ENCODE measurements around the gene TAOK1. TPM values are rescaled to one million over a fixed set of nuclear protein-coding genes. Genes with fewer than 3 reads are reported as not detected.
A peak's percentile ranks its signal among the peaks of the same experiment; 100 is the strongest.

TAOK1 gene
- total and polyA plus RNA-seq, 9 of the 15 experiments (the other 6 are each of a cell fraction or from before 2014, with no cell fraction given): 3.2 to 33.1 (median 16.5) TPM

DNA sequence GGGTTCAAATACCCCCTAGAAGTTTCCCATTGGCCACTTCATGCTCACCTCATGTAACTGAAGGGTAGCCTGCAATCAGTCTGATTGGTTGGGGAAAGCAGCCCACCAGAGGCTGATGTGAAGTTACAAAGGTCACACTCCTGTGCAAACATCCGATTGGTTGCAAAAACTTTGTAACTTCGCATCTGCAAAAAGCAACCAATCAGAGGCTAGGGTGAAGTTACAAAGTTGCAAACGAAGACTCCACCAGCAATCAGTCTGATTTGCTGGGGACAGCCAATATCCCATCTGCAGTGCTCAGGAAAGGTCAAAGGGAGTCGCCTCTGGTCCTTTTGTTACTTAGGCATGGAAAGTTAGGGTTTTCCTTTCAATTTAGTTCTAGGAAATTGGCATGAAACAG is 40.1 kb downstream of the TAOK1 start:
- H3K27ac ChIP-seq (ENCODE audit: extremely low read depth, low read depth, low read length): no peak overlapping the region
- BruUV-seq (replicated peaks): no TSS peak
- FAIRE-seq (no peak), DNase-seq (ENCODE audit: extremely low read depth in 1 of 4, low spot score in 3 of 4) (no peak), ATAC-seq (no peak)
- H2AFZ ChIP-seq (ENCODE audit: low read depth, low read length): no peak overlapping the region
- H3K79me2 ChIP-seq (ENCODE audit: control insufficient read depth, insufficient read depth, low read length): peaks cover 75% of the 10 kb centered on the region
- H4K20me1 ChIP-seq (replicated peaks; ENCODE audit: control insufficient read depth, insufficient read depth, low read length): no peaks in the 10 kb centered on the region
- in situ Hi-C loops (cut with MboI): no loop called here
- 69% methylated on average over 4 of the region's 4 CpGs for WGBS (ENCODE audit: insufficient coverage, low coverage, missing lambda C conversion rate)
- no peak overlapping the region for H3K4me2 ChIP-seq (ENCODE audit: insufficient read depth, low read length)
- no peaks in the 10 kb centered on the region for H3K27me3 ChIP-seq (ENCODE audit: control insufficient read depth in 2 of 2, insufficient read depth in 2 of 2, low read length in 2 of 2)
- H3K36me3 ChIP-seq (ENCODE audit: control insufficient read depth, insufficient read depth, low read length): peaks cover 3% of the 10 kb centered on the region; the same call in 2 of the 3 replicates
- ChIA-PET CTCF (ENCODE audit: low intra/inter-chr PET ratio) (no interaction called here), POLR2A (no interaction called here)
- intact Hi-C loops (cut with micrococcal nuclease): no loop called here
- no peaks in the 10 kb centered on the region for H3K9me3 ChIP-seq (replicated peaks; ENCODE audit: control insufficient read depth, insufficient read depth, low read depth, low read length)
- H3K4me3 ChIP-seq: no peak overlapping the region
- no peak overlapping the region for H3K9ac ChIP-seq (ENCODE audit: insufficient read depth in 1 of 2, low read depth in 2 of 2, low read length in 2 of 2)
- no peaks in the 10 kb centered on the region for H3K9me1 ChIP-seq (ENCODE audit: control insufficient read depth, insufficient read depth, low read length)
- peaks cover 0 to 5% of the 10 kb centered on the region in 2 experiments; a peak in 1 of 5 replicates for H3K4me1 ChIP-seq (replicated peaks in 1 of 2; ENCODE audit: control insufficient read depth in 2 of 2, insufficient read depth in 2 of 2, low read length in 2 of 2)
- TF ChIP-seq, protein P1, sequence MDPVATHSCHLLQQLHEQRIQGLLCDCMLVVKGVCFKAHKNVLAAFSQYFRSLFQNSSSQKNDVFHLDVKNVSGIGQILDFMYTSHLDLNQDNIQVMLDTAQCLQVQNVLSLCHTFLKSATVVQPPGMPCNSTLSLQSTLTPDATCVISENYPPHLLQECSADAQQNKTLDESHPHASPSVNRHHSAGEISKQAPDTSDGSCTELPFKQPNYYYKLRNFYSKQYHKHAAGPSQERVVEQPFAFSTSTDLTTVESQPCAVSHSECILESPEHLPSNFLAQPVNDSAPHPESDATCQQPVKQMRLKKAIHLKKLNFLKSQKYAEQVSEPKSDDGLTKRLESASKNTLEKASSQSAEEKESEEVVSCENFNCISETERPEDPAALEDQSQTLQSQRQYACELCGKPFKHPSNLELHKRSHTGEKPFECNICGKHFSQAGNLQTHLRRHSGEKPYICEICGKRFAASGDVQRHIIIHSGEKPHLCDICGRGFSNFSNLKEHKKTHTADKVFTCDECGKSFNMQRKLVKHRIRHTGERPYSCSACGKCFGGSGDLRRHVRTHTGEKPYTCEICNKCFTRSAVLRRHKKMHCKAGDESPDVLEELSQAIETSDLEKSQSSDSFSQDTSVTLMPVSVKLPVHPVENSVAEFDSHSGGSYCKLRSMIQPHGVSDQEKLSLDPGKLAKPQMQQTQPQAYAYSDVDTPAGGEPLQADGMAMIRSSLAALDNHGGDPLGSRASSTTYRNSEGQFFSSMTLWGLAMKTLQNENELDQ (CRISPR knock-in tag; IDR thresholded peaks at IDR 0.05; ENCODE audit: borderline replicate concordance): no peak
- no peak for TF ChIP-seq MEIS2 (IDR thresholded peaks at IDR 0.05; ENCODE audit: partially characterized antibody)
- no peak for TF ChIP-seq NONO (IDR thresholded peaks at IDR 0.05; ENCODE audit: low read depth in 2 of 2, low read length in 1 of 2)
- TF ChIP-seq KAT7 (CRISPR knock-in tag; IDR thresholded peaks at IDR 0.05; ENCODE audit: borderline replicate concordance): no peak
- no peak for TF ChIP-seq SMARCC2 (IDR thresholded peaks at IDR 0.05; ENCODE audit: low read depth)
- TF ChIP-seq NFYB (IDR thresholded peaks at IDR 0.05; ENCODE audit: extremely low read depth, insufficient read length): peak; percentile 54
- TF ChIP-seq, protein P2, sequence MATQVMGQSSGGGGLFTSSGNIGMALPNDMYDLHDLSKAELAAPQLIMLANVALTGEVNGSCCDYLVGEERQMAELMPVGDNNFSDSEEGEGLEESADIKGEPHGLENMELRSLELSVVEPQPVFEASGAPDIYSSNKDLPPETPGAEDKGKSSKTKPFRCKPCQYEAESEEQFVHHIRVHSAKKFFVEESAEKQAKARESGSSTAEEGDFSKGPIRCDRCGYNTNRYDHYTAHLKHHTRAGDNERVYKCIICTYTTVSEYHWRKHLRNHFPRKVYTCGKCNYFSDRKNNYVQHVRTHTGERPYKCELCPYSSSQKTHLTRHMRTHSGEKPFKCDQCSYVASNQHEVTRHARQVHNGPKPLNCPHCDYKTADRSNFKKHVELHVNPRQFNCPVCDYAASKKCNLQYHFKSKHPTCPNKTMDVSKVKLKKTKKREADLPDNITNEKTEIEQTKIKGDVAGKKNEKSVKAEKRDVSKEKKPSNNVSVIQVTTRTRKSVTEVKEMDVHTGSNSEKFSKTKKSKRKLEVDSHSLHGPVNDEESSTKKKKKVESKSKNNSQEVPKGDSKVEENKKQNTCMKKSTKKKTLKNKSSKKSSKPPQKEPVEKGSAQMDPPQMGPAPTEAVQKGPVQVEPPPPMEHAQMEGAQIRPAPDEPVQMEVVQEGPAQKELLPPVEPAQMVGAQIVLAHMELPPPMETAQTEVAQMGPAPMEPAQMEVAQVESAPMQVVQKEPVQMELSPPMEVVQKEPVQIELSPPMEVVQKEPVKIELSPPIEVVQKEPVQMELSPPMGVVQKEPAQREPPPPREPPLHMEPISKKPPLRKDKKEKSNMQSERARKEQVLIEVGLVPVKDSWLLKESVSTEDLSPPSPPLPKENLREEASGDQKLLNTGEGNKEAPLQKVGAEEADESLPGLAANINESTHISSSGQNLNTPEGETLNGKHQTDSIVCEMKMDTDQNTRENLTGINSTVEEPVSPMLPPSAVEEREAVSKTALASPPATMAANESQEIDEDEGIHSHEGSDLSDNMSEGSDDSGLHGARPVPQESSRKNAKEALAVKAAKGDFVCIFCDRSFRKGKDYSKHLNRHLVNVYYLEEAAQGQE (IDR thresholded peaks at IDR 0.05; ENCODE audit: borderline replicate concordance): no peak
- TF ChIP-seq, protein P2 (CRISPR knock-in tag; IDR thresholded peaks at IDR 0.05; ENCODE audit: low read depth): no peak

Data from K562 (cell line).